22Rv1 (cell line): ENCODE data around the gene VSTM4.

Experiments
- ZFX ChIP-seq: fragments of 450-650 bp; IDR thresholded peaks from 2 replicates; pipeline ENCODE4 v1.6.1; 2017; ENCODE audit warnings: antibody characterized with exemption, borderline replicate concordance
- TF ChIP-seq, protein P1 (sequence below): fragments of 450-650 bp; IDR thresholded peaks from 2 replicates; pipeline ENCODE4 v1.5.1; 2017; ENCODE audit warnings: mild to moderate bottlenecking

DNA sequence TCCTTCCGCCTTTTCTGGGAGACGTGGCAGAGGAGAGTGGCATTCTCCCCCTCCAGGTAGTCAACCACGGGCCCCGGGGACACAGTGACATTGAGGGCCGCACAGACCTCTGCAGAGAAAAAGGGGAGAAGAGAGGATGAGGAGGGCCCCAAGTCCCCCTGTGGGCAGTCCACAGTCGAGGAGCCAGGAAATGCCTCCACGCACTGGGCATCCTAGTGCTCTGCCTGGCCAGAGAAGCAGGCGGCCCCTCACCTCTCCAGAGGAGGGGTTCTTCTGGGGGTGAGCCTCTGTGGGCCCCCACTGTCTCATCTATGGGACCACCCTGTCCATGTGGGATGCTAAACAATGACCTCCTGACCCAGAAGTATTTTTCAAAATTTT is 7.4 kb downstream of the VSTM4 start:
- TF ChIP-seq, protein P1, sequence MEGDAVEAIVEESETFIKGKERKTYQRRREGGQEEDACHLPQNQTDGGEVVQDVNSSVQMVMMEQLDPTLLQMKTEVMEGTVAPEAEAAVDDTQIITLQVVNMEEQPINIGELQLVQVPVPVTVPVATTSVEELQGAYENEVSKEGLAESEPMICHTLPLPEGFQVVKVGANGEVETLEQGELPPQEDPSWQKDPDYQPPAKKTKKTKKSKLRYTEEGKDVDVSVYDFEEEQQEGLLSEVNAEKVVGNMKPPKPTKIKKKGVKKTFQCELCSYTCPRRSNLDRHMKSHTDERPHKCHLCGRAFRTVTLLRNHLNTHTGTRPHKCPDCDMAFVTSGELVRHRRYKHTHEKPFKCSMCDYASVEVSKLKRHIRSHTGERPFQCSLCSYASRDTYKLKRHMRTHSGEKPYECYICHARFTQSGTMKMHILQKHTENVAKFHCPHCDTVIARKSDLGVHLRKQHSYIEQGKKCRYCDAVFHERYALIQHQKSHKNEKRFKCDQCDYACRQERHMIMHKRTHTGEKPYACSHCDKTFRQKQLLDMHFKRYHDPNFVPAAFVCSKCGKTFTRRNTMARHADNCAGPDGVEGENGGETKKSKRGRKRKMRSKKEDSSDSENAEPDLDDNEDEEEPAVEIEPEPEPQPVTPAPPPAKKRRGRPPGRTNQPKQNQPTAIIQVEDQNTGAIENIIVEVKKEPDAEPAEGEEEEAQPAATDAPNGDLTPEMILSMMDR, result no peak
- no peak for TF ChIP-seq ZFX
